Smooth muscle cell (in vitro differentiated cells): ENCODE results near the gene PSMB1. TPM values are rescaled to one million over a fixed set of nuclear protein-coding genes. Genes with fewer than 3 reads are reported as not detected.

Source experiments
- DNase-seq: peaks from one replicate; lab custom pipeline; 2025; ENCODE audit not compliant: unreplicated experiment; lab: John Stamatoyannopoulos, UW
- H2AFZ ChIP-seq: fragments of 200-600 bp; sonication (generic); 2 replicates; pipeline ENCODE4 v1.6.0; 2016; ENCODE audit warnings: antibody characterized with exemption, low read depth, mild to moderate bottlenecking
- H3F3A ChIP-seq: fragments of 200-600 bp; sonication (generic); 2 replicates; pipeline ENCODE4 v1.6.0; 2017; ENCODE audit warnings: antibody characterized with exemption, low read depth
- H3K27ac ChIP-seq: fragments of 200-600 bp; sonication (generic); 2 replicates; pipeline ENCODE4 v1.5.1; 2016; ENCODE audit warnings: low read depth, mild to moderate bottlenecking
- H3K27me3 ChIP-seq: fragments of 200-600 bp; sonication (generic); 2 replicates; pipeline ENCODE4 v1.6.1; 2016; ENCODE audit warnings: low read depth, mild to moderate bottlenecking
- H3K36me3 ChIP-seq: fragments of 200-600 bp; sonication (generic); 2 replicates; pipeline ENCODE4 v1.5.1; 2016; ENCODE audit warnings: low read depth
- H3K4me1 ChIP-seq: fragments of 200-600 bp; sonication (generic); 2 replicates; pipeline ENCODE4 v1.5.1; 2016; ENCODE audit warnings: low read depth
- H3K4me2 ChIP-seq: fragments of 200-600 bp; sonication (generic); 2 replicates; pipeline ENCODE4 v1.6.0; 2016; ENCODE audit warnings: mild to moderate bottlenecking
- H3K4me3 ChIP-seq: fragments of 200-600 bp; sonication (generic); 2 replicates; pipeline ENCODE4 v1.5.1; 2016; ENCODE audit warnings: mild to moderate bottlenecking
- H3K79me2 ChIP-seq: fragments of 200-600 bp; sonication (generic); 2 replicates; pipeline ENCODE4 v1.6.0; 2016; ENCODE audit warnings: low read depth, mild to moderate bottlenecking
- H3K9ac ChIP-seq: fragments of 200-600 bp; sonication (generic); 2 replicates; pipeline ENCODE4 v1.6.0; 2016; ENCODE audit warnings: low read depth
- H3K9me3 ChIP-seq: fragments of 200-600 bp; sonication (generic); replicated peaks from 2 replicates; pipeline ENCODE4 v1.5.1; 2016; ENCODE audit warnings: low read depth
- H4K20me1 ChIP-seq: fragments of 200-600 bp; sonication (generic); 2 replicates; pipeline ENCODE4 v1.6.0; 2016; ENCODE audit warnings: low read depth
- CTCF ChIP-seq: fragments of 200-600 bp; sonication (generic); IDR thresholded peaks from 2 replicates; pipeline ENCODE4 v1.5.1; 2017; ENCODE audit warnings: borderline replicate concordance, mild to moderate bottlenecking, antibody characterized with exemption; ENCODE audit not compliant: insufficient read depth, poor library complexity, severe bottlenecking
- WGBS: methylation state at CpG from one replicate; pipeline ENCODE4 v1.1.7; 2016; ENCODE audit warnings: low lambda C conversion rate; 5-methylcytosine and 5-hydroxymethylcytosine counted together
- polyA plus RNA-seq: library from polyadenylated mRNA; unstranded; fragments of >200 nt; fragmentation: Nextera tagmentation; extraction: Ambion mirVana; gene quantifications from 2 replicates; pipeline ENCODE4 v1.2.1, GENCODE V29; 2016
- total RNA-seq: library from RNA; depleted of rRNA; stranded (reverse); fragments of >200 nt; gene quantifications from 2 replicates; pipeline ENCODE4 v1.2.3, GENCODE V29; 2014

Gene PSMB1
- total and polyA plus RNA-seq, 2 experiments from 2014 or later = 233 to 484 TPM

- Histone ChIP-seq H3K36me3 (no peaks in the 10 kb centered on the region), H2AFZ (no peak overlapping the region), H3K27ac (no peak overlapping the region), H3K4me1 (peaks cover 9% of the 10 kb centered on the region), H3K9ac (no peak overlapping the region), H3K9me3 (no peaks in the 10 kb centered on the region), H4K20me1 (no peaks in the 10 kb centered on the region), H3K4me2 (no peak overlapping the region), H3K79me2 (no peaks in the 10 kb centered on the region), H3K4me3 (no peak overlapping the region), H3F3A (no peaks in the 10 kb centered on the region), H3K27me3 (no peaks in the 10 kb centered on the region)
- no peak for DNase-seq
- no peak for TF ChIP-seq CTCF
- WGBS = 92% methylated on average over 3 of the region's 3 CpGs
Measured at GRCh38 chr6:170500955-170501590, 52.0 kb downstream of the PSMB1 start.

GRCh38 chr6:170497841-170498301, 55.2 kb downstream of the PSMB1 start:
- WGBS = 28% methylated on average over 4 of the region's 4 CpGs
- no peaks in the 10 kb centered on the region for H3F3A ChIP-seq

GRCh38 chr6:170493354-170493753, 59.8 kb downstream of the PSMB1 start:
- H3K27me3 ChIP-seq = no peaks in the 10 kb centered on the region
- no peak overlapping the region for H3K4me2 ChIP-seq
- no peaks in the 10 kb centered on the region for H3K79me2 ChIP-seq
- no peak for TF ChIP-seq CTCF
- H3K9ac ChIP-seq = no peak overlapping the region
- H2AFZ ChIP-seq = no peak overlapping the region
- H3K9me3 ChIP-seq = no peaks in the 10 kb centered on the region
- DNase-seq = no peak
- H3F3A ChIP-seq = no peaks in the 10 kb centered on the region
- 100% methylated on average over 1 of the region's 2 CpGs for WGBS
- H3K36me3 ChIP-seq = no peaks in the 10 kb centered on the region
- no peak overlapping the region for H3K4me3 ChIP-seq
- H4K20me1 ChIP-seq = no peaks in the 10 kb centered on the region
- H3K4me1 ChIP-seq = peaks cover 17% of the 10 kb centered on the region
- no peak overlapping the region for H3K27ac ChIP-seq

More at GRCh38 chr6:170497841-170498301, 55.2 kb downstream of the PSMB1 start:
- Histone ChIP-seq H3K9ac (no peak overlapping the region), H3K27me3 (no peaks in the 10 kb centered on the region), H3K9me3 (no peaks in the 10 kb centered on the region), H3K36me3 (no peaks in the 10 kb centered on the region), H3K4me3 (no peak overlapping the region), H2AFZ (no peak overlapping the region), H3K79me2 (no peaks in the 10 kb centered on the region), H4K20me1 (no peaks in the 10 kb centered on the region), H3K4me2 (no peak overlapping the region), H3K27ac (no peak overlapping the region), H3K4me1 (peaks cover 9% of the 10 kb centered on the region)
- TF ChIP-seq CTCF = no peak
- no peak for DNase-seq

GRCh38 chr6:170490259-170490658, 62.8 kb downstream of the PSMB1 start:
- Histone ChIP-seq H3K9ac (no peak overlapping the region), H3K27ac (no peak overlapping the region), H3K4me1 (peaks cover 12% of the 10 kb centered on the region), H4K20me1 (no peaks in the 10 kb centered on the region), H3K27me3 (peaks cover 6% of the 10 kb centered on the region), H3K79me2 (no peaks in the 10 kb centered on the region), H3K36me3 (no peaks in the 10 kb centered on the region), H3F3A (no peaks in the 10 kb centered on the region), H2AFZ (no peak overlapping the region), H3K4me2 (no peak overlapping the region), H3K9me3 (no peaks in the 10 kb centered on the region), H3K4me3 (no peak overlapping the region)
- DNase-seq = no peak
- 85% methylated on average over 4 of the region's 4 CpGs for WGBS
- no peak for TF ChIP-seq CTCF
